Measurements from ENCODE around the gene GNAO1.

GRCh38 chr16:56347670-56348069 lies 156.4 kb downstream of the GNAO1 start:
- TF ChIP-seq SP1 (IDR thresholded peaks at IDR 0.05) (no peak), FOXM1 (IDR thresholded peaks at IDR 0.05; ENCODE audit: borderline replicate concordance) (no peak), FOXK2 (IDR thresholded peaks at IDR 0.05) (no peak), ARNT (IDR thresholded peaks at IDR 0.05) (no peak), ZNF384 (IDR thresholded peaks at IDR 0.05) (no peak), TARDBP (IDR thresholded peaks at IDR 0.05) (no peak)
